ENCODE results near the gene PHKG2.

The PHKG2 gene

GRCh38 chr16:30766206-30766932, 18.1 kb downstream of the PHKG2 start:
- no peak overlapping the region for H2AFZ ChIP-seq (ENCODE audit: low read length)
- TF ChIP-seq EZH2 (optimal IDR thresholded peaks at IDR 0.05; ENCODE audit: low read depth, low read length) = no peak
- TF ChIP-seq, protein P1, sequence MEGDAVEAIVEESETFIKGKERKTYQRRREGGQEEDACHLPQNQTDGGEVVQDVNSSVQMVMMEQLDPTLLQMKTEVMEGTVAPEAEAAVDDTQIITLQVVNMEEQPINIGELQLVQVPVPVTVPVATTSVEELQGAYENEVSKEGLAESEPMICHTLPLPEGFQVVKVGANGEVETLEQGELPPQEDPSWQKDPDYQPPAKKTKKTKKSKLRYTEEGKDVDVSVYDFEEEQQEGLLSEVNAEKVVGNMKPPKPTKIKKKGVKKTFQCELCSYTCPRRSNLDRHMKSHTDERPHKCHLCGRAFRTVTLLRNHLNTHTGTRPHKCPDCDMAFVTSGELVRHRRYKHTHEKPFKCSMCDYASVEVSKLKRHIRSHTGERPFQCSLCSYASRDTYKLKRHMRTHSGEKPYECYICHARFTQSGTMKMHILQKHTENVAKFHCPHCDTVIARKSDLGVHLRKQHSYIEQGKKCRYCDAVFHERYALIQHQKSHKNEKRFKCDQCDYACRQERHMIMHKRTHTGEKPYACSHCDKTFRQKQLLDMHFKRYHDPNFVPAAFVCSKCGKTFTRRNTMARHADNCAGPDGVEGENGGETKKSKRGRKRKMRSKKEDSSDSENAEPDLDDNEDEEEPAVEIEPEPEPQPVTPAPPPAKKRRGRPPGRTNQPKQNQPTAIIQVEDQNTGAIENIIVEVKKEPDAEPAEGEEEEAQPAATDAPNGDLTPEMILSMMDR (IDR thresholded peaks at IDR 0.05; ENCODE audit: low read length) = no peak
- no peak for TF ChIP-seq EZH2phosphoT487 (IDR thresholded peaks at IDR 0.05; ENCODE audit: low read length)
- H3K9me3 ChIP-seq (replicated peaks; ENCODE audit: insufficient read depth, low read length) = no peaks in the 10 kb centered on the region
- no peak overlapping the region for H3K9ac ChIP-seq (ENCODE audit: low read length)
- no peaks in the 10 kb centered on the region for H3F3A ChIP-seq (ENCODE audit: insufficient read depth, low read length)
- H4K20me1 ChIP-seq (ENCODE audit: insufficient read depth, low read length) = no peaks in the 10 kb centered on the region
- H3K9me2 ChIP-seq (replicated peaks; ENCODE audit: insufficient read depth, low read length) = no peaks in the 10 kb centered on the region
- H3K4me3 ChIP-seq (ENCODE audit: low read length) = no peak overlapping the region
- no peak overlapping the region for H3K4me2 ChIP-seq (ENCODE audit: low read depth, low read length)
- peaks cover 9% of the 10 kb centered on the region; the same call in 1 of the 2 replicates for H3K36me3 ChIP-seq (replicated peaks; ENCODE audit: insufficient read depth, low read length)
- DNase-seq = no peak
- no peaks in the 10 kb centered on the region for H3K27me3 ChIP-seq (replicated peaks; ENCODE audit: insufficient read depth, low read length)
- H3K4me1 ChIP-seq (ENCODE audit: low read length) = peaks cover 9% of the 10 kb centered on the region
- no peak overlapping the region for H3K27ac ChIP-seq (ENCODE audit: low read length)
- H3K79me2 ChIP-seq (ENCODE audit: low read length) = peaks cover 25% of the 10 kb centered on the region

- H3K36me3 ChIP-seq (replicated peaks; ENCODE audit: insufficient read depth, low read length) = peaks cover 9% of the 10 kb centered on the region
Observed at GRCh38 chr16:30766933-30767284, 18.7 kb downstream of the PHKG2 start.

GRCh38 chr16:30767767-30768465, 19.7 kb downstream of the PHKG2 start:
- H3K9me3 ChIP-seq (replicated peaks; ENCODE audit: insufficient read depth, low read length) = no peaks in the 10 kb centered on the region
- peaks cover 9% of the 10 kb centered on the region for H3K36me3 ChIP-seq (replicated peaks; ENCODE audit: insufficient read depth, low read length)
- H3K27me3 ChIP-seq (replicated peaks; ENCODE audit: insufficient read depth, low read length) = no peaks in the 10 kb centered on the region
- DNase-seq = no peak
- no peaks in the 10 kb centered on the region for H3K9me2 ChIP-seq (replicated peaks; ENCODE audit: insufficient read depth, low read length)
- H4K20me1 ChIP-seq (ENCODE audit: insufficient read depth, low read length) = no peaks in the 10 kb centered on the region
- no peak overlapping the region for H3K9ac ChIP-seq (ENCODE audit: low read length)
- H3K4me1 ChIP-seq (ENCODE audit: low read length) = peaks cover 5% of the 10 kb centered on the region
- no peak overlapping the region for H2AFZ ChIP-seq (ENCODE audit: low read length)
- H3K79me2 ChIP-seq (ENCODE audit: low read length) = peaks cover 17% of the 10 kb centered on the region
- no peak overlapping the region for H3K4me2 ChIP-seq (ENCODE audit: low read depth, low read length)
- TF ChIP-seq EZH2phosphoT487 (IDR thresholded peaks at IDR 0.05; ENCODE audit: low read length) (no peak), EZH2 (optimal IDR thresholded peaks at IDR 0.05; ENCODE audit: low read depth, low read length) (no peak)
- TF ChIP-seq, protein P1 (IDR thresholded peaks at IDR 0.05; ENCODE audit: low read length) = no peak
- H3F3A ChIP-seq (ENCODE audit: insufficient read depth, low read length) = no peaks in the 10 kb centered on the region
- H3K4me3 ChIP-seq (ENCODE audit: low read length) = no peak overlapping the region
- H3K27ac ChIP-seq (ENCODE audit: low read length) = no peak overlapping the region

More at GRCh38 chr16:30766933-30767284, 18.7 kb downstream of the PHKG2 start:
- Histone ChIP-seq H3F3A (ENCODE audit: insufficient read depth, low read length) (no peaks in the 10 kb centered on the region), H3K27ac (ENCODE audit: low read length) (no peak overlapping the region), H3K4me2 (ENCODE audit: low read depth, low read length) (no peak overlapping the region), H3K4me3 (ENCODE audit: low read length) (no peak overlapping the region), H4K20me1 (ENCODE audit: insufficient read depth, low read length) (no peaks in the 10 kb centered on the region), H3K9ac (ENCODE audit: low read length) (no peak overlapping the region), H2AFZ (ENCODE audit: low read length) (no peak overlapping the region), H3K4me1 (ENCODE audit: low read length) (peaks cover 9% of the 10 kb centered on the region), H3K27me3 (replicated peaks; ENCODE audit: insufficient read depth, low read length) (no peaks in the 10 kb centered on the region), H3K79me2 (ENCODE audit: low read length) (peaks cover 25% of the 10 kb centered on the region), H3K9me2 (replicated peaks; ENCODE audit: insufficient read depth, low read length) (no peaks in the 10 kb centered on the region), H3K9me3 (replicated peaks; ENCODE audit: insufficient read depth, low read length) (no peaks in the 10 kb centered on the region)
- TF ChIP-seq, protein P1 (IDR thresholded peaks at IDR 0.05; ENCODE audit: low read length) = no peak
- TF ChIP-seq EZH2phosphoT487 (IDR thresholded peaks at IDR 0.05; ENCODE audit: low read length) (no peak), EZH2 (optimal IDR thresholded peaks at IDR 0.05; ENCODE audit: low read depth, low read length) (no peak)
- no peak for DNase-seq
